ENCODE results near the gene IGFALS.

The IGFALS gene

DNA sequence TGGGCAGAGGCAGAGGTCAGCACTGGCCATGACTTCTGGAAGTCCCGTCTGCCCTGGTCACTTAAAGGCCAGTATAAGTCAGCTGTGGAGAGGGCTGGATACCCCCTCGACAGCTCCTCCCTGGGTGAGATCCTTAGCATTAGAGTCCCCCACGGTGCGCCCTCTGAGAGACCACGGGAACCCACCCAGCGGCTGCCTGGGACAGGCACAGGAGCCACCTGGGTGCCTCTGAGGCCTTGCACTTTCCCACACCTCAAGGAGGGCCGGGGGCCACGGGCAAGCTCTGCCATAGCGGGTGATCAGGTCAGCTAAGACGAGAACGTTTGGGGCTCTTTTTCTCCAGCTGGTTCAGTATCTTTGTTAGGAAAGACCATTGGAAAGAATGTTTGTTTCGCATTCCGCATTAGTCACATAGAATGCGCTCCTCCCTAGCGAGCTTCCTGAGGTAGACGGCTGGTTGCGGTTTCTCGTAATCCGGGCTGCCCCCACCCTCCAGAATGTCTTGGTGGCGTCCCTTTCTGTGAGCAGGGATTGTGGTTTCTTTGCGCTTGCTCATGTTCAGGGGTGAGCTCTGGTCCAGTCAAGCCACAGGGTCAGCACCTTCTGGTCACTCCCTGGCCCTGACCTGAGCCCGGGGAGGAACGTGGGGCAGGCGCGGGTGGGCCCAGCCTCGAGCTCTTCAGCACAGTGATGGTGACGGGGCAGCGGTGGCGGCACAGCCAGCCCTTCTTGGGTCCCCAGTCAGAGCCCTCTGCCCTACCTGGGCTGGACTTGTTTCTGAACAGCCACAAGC lies 47.4 kb downstream of the IGFALS start:
- TF ChIP-seq POLR2A (IDR thresholded peaks at IDR 0.05; ENCODE audit: extremely low read depth, insufficient read length) (no peak), MYC (IDR thresholded peaks at IDR 0.05; ENCODE audit: low read depth, low read length) (no peak)
- TF ChIP-seq, protein P1, sequence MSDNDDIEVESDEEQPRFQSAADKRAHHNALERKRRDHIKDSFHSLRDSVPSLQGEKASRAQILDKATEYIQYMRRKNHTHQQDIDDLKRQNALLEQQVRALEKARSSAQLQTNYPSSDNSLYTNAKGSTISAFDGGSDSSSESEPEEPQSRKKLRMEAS (IDR thresholded peaks at IDR 0.05; ENCODE audit: low read depth, low read length), result no peak
- TF ChIP-seq, protein P2, sequence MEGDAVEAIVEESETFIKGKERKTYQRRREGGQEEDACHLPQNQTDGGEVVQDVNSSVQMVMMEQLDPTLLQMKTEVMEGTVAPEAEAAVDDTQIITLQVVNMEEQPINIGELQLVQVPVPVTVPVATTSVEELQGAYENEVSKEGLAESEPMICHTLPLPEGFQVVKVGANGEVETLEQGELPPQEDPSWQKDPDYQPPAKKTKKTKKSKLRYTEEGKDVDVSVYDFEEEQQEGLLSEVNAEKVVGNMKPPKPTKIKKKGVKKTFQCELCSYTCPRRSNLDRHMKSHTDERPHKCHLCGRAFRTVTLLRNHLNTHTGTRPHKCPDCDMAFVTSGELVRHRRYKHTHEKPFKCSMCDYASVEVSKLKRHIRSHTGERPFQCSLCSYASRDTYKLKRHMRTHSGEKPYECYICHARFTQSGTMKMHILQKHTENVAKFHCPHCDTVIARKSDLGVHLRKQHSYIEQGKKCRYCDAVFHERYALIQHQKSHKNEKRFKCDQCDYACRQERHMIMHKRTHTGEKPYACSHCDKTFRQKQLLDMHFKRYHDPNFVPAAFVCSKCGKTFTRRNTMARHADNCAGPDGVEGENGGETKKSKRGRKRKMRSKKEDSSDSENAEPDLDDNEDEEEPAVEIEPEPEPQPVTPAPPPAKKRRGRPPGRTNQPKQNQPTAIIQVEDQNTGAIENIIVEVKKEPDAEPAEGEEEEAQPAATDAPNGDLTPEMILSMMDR (IDR thresholded peaks at IDR 0.05; ENCODE audit: low read depth, low read length), result no peak
- no peak for DNase-seq (ENCODE audit: low read depth)

GRCh38 chr16:1745181-1745899 lies 48.2 kb downstream of the IGFALS start:
- no peak for DNase-seq (ENCODE audit: low read depth)
- H3K4me3 ChIP-seq (ENCODE audit: low read depth, low read length), result no peak overlapping the region

More for the DNA sequence above, 47.4 kb downstream of the IGFALS start:
- no peak overlapping the region for H3K4me3 ChIP-seq (ENCODE audit: low read depth, low read length)

GRCh38 chr16:1744338-1744840 lies 49.1 kb downstream of the IGFALS start:
- TF ChIP-seq, protein P1 (IDR thresholded peaks at IDR 0.05; ENCODE audit: low read depth, low read length), result no peak
- TF ChIP-seq MYC (IDR thresholded peaks at IDR 0.05; ENCODE audit: low read depth, low read length) (no peak), POLR2A (IDR thresholded peaks at IDR 0.05; ENCODE audit: extremely low read depth, insufficient read length) (no peak)
- TF ChIP-seq, protein P2 (IDR thresholded peaks at IDR 0.05; ENCODE audit: low read depth, low read length), result no peak
- DNase-seq (ENCODE audit: low read depth), result no peak
- H3K4me3 ChIP-seq (ENCODE audit: low read depth, low read length), result no peak overlapping the region

More at GRCh38 chr16:1745181-1745899, 48.2 kb downstream of the IGFALS start:
- TF ChIP-seq POLR2A (IDR thresholded peaks at IDR 0.05; ENCODE audit: extremely low read depth, insufficient read length) (no peak), MYC (IDR thresholded peaks at IDR 0.05; ENCODE audit: low read depth, low read length) (no peak)
- TF ChIP-seq, protein P2 (IDR thresholded peaks at IDR 0.05; ENCODE audit: low read depth, low read length), result no peak
- TF ChIP-seq, protein P1 (IDR thresholded peaks at IDR 0.05; ENCODE audit: low read depth, low read length), result no peak

DNA sequence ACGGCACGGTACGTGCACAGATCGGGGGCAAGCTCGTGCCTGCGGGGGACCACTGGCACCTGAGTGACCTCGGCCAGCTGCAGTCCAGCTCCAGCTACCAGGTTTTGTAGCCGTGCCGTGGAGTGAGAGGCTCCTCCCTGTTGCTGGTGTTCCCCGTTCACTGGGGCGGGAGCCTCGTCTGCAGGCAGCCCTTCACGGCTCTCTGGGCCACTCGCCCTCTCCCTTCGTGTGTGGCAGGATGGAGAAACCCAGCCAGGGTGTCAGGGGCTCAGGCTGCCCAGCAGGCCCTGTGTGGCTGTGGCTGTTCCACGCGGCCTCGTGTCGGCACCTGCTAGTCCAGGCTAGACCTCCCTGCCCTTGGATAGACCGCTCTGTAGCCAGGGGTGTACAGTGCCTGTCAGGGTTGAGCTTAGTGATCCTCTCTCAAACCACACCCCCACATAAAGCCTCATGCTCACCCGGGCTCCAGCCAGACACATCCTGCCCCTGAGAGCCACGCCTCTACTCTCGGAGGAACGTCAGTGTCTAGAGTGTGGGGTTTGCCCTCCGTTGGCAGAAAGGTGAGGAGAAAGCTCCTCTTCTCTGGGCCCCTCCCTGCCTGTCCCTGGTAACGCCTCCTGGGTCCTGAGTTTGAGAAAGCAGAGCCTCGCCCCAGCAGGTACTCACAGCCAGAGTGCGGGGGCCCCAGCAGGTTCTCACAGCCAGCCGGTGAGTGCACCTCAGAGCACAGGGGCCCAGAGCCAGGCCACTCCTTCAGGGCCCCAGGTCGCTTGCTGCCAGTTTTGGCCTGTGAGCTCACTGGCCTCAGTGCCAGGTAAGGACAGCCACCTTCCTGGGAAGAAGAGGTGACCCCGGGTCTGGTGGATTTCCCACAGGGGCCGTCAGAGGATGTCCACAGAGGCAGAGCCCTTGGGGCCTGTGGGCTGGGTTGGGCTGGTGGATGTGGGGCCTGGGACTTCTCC lies 49.8 kb downstream of the IGFALS start:
- no peak overlapping the region for H3K4me3 ChIP-seq (ENCODE audit: low read depth, low read length)
- TF ChIP-seq, protein P2 (IDR thresholded peaks at IDR 0.05; ENCODE audit: low read depth, low read length), result no peak
- TF ChIP-seq POLR2A (IDR thresholded peaks at IDR 0.05; ENCODE audit: extremely low read depth, insufficient read length) (no peak), MYC (IDR thresholded peaks at IDR 0.05; ENCODE audit: low read depth, low read length) (no peak)
- TF ChIP-seq, protein P1 (IDR thresholded peaks at IDR 0.05; ENCODE audit: low read depth, low read length), result no peak
- DNase-seq (ENCODE audit: low read depth), result no peak

All from NB4 (cell line).